ENCODE measurements around the gene SMC2. TPM values are rescaled to one million over a fixed set of nuclear protein-coding genes. Genes with fewer than 3 reads are reported as not detected.
A peak's percentile ranks its signal among the peaks of the same experiment; 100 is the strongest.

The SMC2 gene
- total and polyA plus RNA-seq, 9 of the 15 experiments (the other 6 are each of a cell fraction or from before 2014, with no cell fraction given): 18.0 to 54.0 (median 32.9) TPM

DNA sequence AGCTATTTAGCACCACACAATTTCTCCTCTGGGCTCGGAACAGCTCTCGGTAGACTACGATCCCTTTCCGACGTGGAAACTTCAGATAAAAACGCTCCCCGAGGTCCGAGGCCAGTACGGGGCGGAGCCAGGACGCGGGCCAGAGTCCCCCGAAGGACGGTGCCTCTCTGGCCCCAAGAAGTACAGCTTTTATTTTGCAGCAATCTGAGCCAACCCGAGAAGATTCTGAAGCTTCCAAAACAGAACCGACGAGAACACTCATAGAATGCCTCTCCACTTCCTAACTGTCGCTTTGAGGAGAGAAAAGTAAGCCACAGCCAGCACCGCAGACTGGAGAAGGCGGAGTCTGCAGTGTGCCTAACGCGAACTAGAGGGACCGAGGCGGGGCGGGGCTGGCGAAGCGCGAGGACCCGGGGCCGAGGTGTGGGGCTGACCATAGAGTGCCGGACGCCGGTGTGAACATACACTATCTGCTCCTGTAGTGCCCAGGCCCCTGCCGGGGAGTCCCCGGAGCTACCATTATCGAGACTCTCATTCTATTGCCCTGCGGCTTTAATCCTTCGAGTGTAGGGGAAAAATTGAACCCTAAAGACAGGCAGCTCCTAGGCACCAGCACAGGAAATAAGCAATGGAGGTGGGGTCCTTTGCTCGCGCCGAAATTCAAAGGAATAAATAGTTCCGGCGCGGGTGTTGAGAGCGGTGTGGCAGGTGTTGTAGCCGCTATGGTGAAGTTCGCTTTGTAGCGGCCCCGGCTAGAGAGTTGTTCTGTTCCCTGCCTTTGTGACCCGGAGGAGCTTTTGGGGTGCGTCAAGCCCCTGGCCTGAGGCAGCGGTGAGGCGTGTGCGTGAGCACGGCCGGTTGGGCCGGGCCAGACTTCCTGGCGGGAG lies at the start of gene SMC2 (continued):
- TF ChIP-seq, protein P1, sequence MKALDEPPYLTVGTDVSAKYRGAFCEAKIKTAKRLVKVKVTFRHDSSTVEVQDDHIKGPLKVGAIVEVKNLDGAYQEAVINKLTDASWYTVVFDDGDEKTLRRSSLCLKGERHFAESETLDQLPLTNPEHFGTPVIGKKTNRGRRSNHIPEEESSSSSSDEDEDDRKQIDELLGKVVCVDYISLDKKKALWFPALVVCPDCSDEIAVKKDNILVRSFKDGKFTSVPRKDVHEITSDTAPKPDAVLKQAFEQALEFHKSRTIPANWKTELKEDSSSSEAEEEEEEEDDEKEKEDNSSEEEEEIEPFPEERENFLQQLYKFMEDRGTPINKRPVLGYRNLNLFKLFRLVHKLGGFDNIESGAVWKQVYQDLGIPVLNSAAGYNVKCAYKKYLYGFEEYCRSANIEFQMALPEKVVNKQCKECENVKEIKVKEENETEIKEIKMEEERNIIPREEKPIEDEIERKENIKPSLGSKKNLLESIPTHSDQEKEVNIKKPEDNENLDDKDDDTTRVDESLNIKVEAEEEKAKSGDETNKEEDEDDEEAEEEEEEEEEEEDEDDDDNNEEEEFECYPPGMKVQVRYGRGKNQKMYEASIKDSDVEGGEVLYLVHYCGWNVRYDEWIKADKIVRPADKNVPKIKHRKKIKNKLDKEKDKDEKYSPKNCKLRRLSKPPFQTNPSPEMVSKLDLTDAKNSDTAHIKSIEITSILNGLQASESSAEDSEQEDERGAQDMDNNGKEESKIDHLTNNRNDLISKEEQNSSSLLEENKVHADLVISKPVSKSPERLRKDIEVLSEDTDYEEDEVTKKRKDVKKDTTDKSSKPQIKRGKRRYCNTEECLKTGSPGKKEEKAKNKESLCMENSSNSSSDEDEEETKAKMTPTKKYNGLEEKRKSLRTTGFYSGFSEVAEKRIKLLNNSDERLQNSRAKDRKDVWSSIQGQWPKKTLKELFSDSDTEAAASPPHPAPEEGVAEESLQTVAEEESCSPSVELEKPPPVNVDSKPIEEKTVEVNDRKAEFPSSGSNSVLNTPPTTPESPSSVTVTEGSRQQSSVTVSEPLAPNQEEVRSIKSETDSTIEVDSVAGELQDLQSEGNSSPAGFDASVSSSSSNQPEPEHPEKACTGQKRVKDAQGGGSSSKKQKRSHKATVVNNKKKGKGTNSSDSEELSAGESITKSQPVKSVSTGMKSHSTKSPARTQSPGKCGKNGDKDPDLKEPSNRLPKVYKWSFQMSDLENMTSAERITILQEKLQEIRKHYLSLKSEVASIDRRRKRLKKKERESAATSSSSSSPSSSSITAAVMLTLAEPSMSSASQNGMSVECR (CRISPR knock-in tag; IDR thresholded peaks at IDR 0.05): peak; percentile 65; the same call in 1 of the 2 replicates
- TF ChIP-seq ZC3H8 (IDR thresholded peaks at IDR 0.05) (no peak), ZNF124 (CRISPR knock-in tag; IDR thresholded peaks at IDR 0.05) (no peak), ESRRA (IDR thresholded peaks at IDR 0.05; ENCODE audit: borderline replicate concordance, low read depth) (no peak), KDM1A (IDR thresholded peaks at IDR 0.05) (no peak), ZC3H4 (CRISPR knock-in tag; IDR thresholded peaks at IDR 0.05; ENCODE audit: borderline replicate concordance) (no peak), YY1 (IDR thresholded peaks at IDR 0.05; ENCODE audit: borderline replicate concordance in 1 of 3, control insufficient read depth in 1 of 3, extremely low read depth in 1 of 3, insufficient read depth in 3 of 3, insufficient read length in 1 of 3, insufficient replicate concordance in 2 of 3, low read depth in 1 of 3, low read length in 2 of 3) (peak; percentile 6 to 68 (median 45)), ZNF174 (CRISPR knock-in tag; IDR thresholded peaks at IDR 0.05) (no peak)
- TF ChIP-seq, protein P2, sequence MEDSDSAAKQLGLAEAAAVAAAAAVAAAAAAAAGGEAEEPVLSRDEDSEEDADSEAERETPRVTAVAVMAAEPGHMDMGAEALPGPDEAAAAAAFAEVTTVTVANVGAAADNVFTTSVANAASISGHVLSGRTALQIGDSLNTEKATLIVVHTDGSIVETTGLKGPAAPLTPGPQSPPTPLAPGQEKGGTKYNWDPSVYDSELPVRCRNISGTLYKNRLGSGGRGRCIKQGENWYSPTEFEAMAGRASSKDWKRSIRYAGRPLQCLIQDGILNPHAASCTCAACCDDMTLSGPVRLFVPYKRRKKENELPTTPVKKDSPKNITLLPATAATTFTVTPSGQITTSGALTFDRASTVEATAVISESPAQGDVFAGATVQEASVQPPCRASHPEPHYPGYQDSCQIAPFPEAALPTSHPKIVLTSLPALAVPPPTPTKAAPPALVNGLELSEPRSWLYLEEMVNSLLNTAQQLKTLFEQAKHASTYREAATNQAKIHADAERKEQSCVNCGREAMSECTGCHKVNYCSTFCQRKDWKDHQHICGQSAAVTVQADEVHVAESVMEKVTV (CRISPR knock-in tag; IDR thresholded peaks at IDR 0.05): no peak
- TF ChIP-seq, protein P3, sequence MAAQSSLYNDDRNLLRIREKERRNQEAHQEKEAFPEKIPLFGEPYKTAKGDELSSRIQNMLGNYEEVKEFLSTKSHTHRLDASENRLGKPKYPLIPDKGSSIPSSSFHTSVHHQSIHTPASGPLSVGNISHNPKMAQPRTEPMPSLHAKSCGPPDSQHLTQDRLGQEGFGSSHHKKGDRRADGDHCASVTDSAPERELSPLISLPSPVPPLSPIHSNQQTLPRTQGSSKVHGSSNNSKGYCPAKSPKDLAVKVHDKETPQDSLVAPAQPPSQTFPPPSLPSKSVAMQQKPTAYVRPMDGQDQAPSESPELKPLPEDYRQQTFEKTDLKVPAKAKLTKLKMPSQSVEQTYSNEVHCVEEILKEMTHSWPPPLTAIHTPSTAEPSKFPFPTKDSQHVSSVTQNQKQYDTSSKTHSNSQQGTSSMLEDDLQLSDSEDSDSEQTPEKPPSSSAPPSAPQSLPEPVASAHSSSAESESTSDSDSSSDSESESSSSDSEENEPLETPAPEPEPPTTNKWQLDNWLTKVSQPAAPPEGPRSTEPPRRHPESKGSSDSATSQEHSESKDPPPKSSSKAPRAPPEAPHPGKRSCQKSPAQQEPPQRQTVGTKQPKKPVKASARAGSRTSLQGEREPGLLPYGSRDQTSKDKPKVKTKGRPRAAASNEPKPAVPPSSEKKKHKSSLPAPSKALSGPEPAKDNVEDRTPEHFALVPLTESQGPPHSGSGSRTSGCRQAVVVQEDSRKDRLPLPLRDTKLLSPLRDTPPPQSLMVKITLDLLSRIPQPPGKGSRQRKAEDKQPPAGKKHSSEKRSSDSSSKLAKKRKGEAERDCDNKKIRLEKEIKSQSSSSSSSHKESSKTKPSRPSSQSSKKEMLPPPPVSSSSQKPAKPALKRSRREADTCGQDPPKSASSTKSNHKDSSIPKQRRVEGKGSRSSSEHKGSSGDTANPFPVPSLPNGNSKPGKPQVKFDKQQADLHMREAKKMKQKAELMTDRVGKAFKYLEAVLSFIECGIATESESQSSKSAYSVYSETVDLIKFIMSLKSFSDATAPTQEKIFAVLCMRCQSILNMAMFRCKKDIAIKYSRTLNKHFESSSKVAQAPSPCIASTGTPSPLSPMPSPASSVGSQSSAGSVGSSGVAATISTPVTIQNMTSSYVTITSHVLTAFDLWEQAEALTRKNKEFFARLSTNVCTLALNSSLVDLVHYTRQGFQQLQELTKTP (IDR thresholded peaks at IDR 0.05; ENCODE audit: low read depth in 1 of 2, partially characterized antibody in 2 of 2): peak in 1 of 2 experiments; percentile 47
- TF ChIP-seq, protein P4, sequence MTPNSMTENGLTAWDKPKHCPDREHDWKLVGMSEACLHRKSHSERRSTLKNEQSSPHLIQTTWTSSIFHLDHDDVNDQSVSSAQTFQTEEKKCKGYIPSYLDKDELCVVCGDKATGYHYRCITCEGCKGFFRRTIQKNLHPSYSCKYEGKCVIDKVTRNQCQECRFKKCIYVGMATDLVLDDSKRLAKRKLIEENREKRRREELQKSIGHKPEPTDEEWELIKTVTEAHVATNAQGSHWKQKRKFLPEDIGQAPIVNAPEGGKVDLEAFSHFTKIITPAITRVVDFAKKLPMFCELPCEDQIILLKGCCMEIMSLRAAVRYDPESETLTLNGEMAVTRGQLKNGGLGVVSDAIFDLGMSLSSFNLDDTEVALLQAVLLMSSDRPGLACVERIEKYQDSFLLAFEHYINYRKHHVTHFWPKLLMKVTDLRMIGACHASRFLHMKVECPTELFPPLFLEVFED (CRISPR knock-in tag; conservative IDR thresholded peaks at IDR 0.05): no peak
- TF ChIP-seq, protein P5, sequence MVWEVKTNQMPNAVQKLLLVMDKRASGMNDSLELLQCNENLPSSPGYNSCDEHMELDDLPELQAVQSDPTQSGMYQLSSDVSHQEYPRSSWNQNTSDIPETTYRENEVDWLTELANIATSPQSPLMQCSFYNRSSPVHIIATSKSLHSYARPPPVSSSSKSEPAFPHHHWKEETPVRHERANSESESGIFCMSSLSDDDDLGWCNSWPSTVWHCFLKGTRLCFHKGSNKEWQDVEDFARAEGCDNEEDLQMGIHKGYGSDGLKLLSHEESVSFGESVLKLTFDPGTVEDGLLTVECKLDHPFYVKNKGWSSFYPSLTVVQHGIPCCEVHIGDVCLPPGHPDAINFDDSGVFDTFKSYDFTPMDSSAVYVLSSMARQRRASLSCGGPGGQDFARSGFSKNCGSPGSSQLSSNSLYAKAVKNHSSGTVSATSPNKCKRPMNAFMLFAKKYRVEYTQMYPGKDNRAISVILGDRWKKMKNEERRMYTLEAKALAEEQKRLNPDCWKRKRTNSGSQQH (CRISPR knock-in tag; IDR thresholded peaks at IDR 0.05): 0 out of 2 replicates have a peak, but pooled peaks have one; percentile 54
